HepG2 (cell line): Measurements from ENCODE around the gene TMEFF1. TPM values are rescaled to one million over a fixed set of nuclear protein-coding genes. Genes with fewer than 3 reads are reported as not detected.

Source experiments
- ASH2L ChIP-seq: fragments of 300-600, 200-600 bp; sonication (generic); IDR thresholded peaks from 2 replicates; pipeline ENCODE4 v1.7.0; 2017; ENCODE audit warnings: low read depth, mild to moderate bottlenecking, moderate library complexity, mixed read lengths, low read length; ENCODE audit not compliant: insufficient read length
- BRCA1 ChIP-seq: sonication (generic); formaldehyde crosslinking; IDR thresholded peaks from 2 replicates; pipeline ENCODE4 v1.4.0; 2020; ENCODE audit warnings: missing genetic modification reagents
- HNF1B ChIP-seq: sonication (generic); formaldehyde crosslinking; IDR thresholded peaks from 2 replicates; pipeline ENCODE4 v1.5.1; 2020; ENCODE audit warnings: mild to moderate bottlenecking, moderate library complexity, missing genetic modification reagents
- HOMEZ ChIP-seq: IDR thresholded peaks from 2 replicates; pipeline ENCODE4 v1.6.1; 2016; ENCODE audit warnings: low read depth
- KAT2B ChIP-seq: fragments of 150-350 bp; IDR thresholded peaks from 2 replicates; pipeline ENCODE4 v1.6.1; 2014; ENCODE audit warnings: low read depth, low read length, borderline replicate concordance
- MAZ ChIP-seq, 2 experiments: sonication (generic) in 1 of 2; formaldehyde crosslinking in 1 of 2; IDR thresholded peaks; 2 replicates each; pipeline versions ENCODE4 v1.5.0 to v1.6.1; 2012 to 2020; ENCODE audit warnings: low read depth in 2 of 2, mild to moderate bottlenecking in 2 of 2, borderline replicate concordance in 1 of 2, improper control_type of control experiment in 1 of 2, low read length in 1 of 2, missing genetic modification reagents in 1 of 2, moderate library complexity in 1 of 2
- MIXL1 ChIP-seq: IDR thresholded peaks from 2 replicates; pipeline ENCODE4 v1.6.1; 2016
- MLX ChIP-seq: IDR thresholded peaks from 2 replicates; pipeline ENCODE4 v1.6.1; 2016
- NFIC ChIP-seq: IDR thresholded peaks from 2 replicates; pipeline ENCODE4 v1.6.1; 2012; ENCODE audit warnings: mild to moderate bottlenecking, low read length, inconsistent platforms
- NKX3-1 ChIP-seq: sonication (generic); formaldehyde crosslinking; IDR thresholded peaks from 2 replicates; pipeline ENCODE4 v1.5.0; 2020; ENCODE audit warnings: missing genetic modification reagents
- NR3C1 ChIP-seq: sonication (generic); formaldehyde crosslinking; IDR thresholded peaks from 2 replicates; pipeline ENCODE4 v1.4.0; 2020; ENCODE audit warnings: missing genetic modification reagents
- PCBP2 ChIP-seq: fragments of 200-400 bp; formaldehyde crosslinking; optimal IDR thresholded peaks from 2 replicates; pipeline ENCODE3; 2018; ENCODE audit warnings: low read length, low read depth; ENCODE audit not compliant: poor library complexity, severe bottlenecking
- PHF20 ChIP-seq: sonication (generic); formaldehyde crosslinking; IDR thresholded peaks from 2 replicates; pipeline ENCODE4 v1.5.0; 2020; ENCODE audit warnings: mild to moderate bottlenecking, missing genetic modification reagents
- SAP130 ChIP-seq: IDR thresholded peaks from 2 replicates; pipeline ENCODE4 v1.6.1; 2016; ENCODE audit warnings: low read depth
- SMYD3 ChIP-seq: sonication (generic); formaldehyde crosslinking; IDR thresholded peaks from 2 replicates; pipeline ENCODE4 v1.8.1; 2023; ENCODE audit warnings: mild to moderate bottlenecking, missing genetic modification reagents
- ZBTB14 ChIP-seq: sonication (generic); formaldehyde crosslinking; IDR thresholded peaks from 2 replicates; pipeline ENCODE4 v1.4.0; 2020; ENCODE audit warnings: missing genetic modification reagents
- ZNF136 ChIP-seq: sonication (generic); formaldehyde crosslinking; IDR thresholded peaks from 2 replicates; pipeline ENCODE4 v1.8.1; 2022; ENCODE audit warnings: low read depth, mild to moderate bottlenecking, moderate library complexity, missing genetic modification reagents
- ZNF670 ChIP-seq: sonication (generic); formaldehyde crosslinking; IDR thresholded peaks from 2 replicates; pipeline ENCODE4 v1.8.0; 2022; ENCODE audit warnings: mild to moderate bottlenecking, missing genetic modification reagents, borderline replicate concordance
- ZNF687 ChIP-seq: sonication (generic); formaldehyde crosslinking; IDR thresholded peaks from 2 replicates; pipeline ENCODE4 v1.5.1; 2020; ENCODE audit warnings: mild to moderate bottlenecking, missing genetic modification reagents, moderate library complexity
- polyA plus RNA-seq, 8 experiments: library from polyadenylated mRNA; depleted of rRNA in 3 of 8; stranded (reverse) in 7 of 8; unstranded in 1 of 8; fragments of >200 nt; fragmentation: Illumina TruSeq in 4 of 8; extraction: Trizol in 4 of 8; gene quantifications; 2 replicates each; pipeline versions ENCODE4 v1.2.1 to v1.2.3, GENCODE V29; 2011 to 2016; ENCODE audit warnings: low read depth in 4 of 8, missing spikeins in 1 of 8, mixed read lengths in 1 of 8; ENCODE audit not compliant: insufficient read depth in 1 of 8
- total RNA-seq, 5 experiments: library from RNA; depleted of rRNA; stranded (reverse); fragments of >200 nt; fragmentation: Illumina TruSeq; extraction: Trizol; gene quantifications; 2 replicates each; pipeline ENCODE4 v1.2.3, GENCODE V29; 2016; ENCODE audit warnings: low read depth in 1 of 5

The TMEFF1 gene
- total and polyA plus RNA-seq, 2 of the 13 experiments (the other 11 are each of a cell fraction or from before 2014, with no cell fraction given), result 0.87 to 1.9 TPM

DNA sequence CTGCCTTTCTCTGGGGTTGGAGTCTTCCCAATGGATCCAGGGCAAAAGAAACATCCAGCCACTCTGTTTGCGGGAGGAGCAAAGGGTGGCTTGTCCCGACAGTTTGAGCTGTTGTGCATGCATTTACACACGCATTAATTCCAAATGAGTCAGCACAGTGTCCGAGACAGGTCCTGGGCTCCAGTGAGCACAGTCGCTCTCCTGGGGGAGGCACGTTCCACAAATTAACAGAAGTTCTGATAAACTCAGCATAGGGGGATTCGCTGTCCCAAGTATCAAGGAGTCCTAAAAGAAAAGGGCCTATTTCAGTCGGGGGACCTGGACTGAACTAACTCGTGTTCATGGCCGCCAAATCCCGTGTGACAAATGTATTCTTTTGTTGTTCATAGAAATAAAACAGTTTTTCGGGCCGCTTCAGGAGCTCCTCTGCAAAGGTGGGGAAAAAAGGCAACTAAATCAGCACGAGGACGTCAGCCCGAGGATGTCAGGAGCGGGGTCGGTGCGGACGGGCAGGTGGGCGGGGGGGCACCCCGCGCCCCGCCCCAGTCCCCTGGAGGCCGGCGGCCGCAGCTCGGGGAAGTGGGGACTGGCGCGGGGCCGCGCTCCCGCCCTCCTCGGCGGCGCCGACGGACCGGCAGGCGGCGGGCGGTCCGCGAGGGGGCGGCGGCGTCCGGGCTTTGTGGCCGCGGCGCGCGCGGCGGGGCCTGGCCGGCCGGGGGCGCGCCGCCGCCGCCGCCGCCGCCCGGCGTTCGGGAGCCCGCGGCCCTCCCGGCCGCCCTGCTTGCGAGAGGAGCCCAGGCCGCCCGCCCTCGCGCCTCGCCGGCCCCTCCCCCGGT, 46.2 kb upstream of the TMEFF1 start, which contains the start of gene MSANTD3 (continued):
- TF ChIP-seq ZNF687 (CRISPR knock-in tag) (peak; percentile 64), SAP130 (peak; percentile 81), BRCA1 (CRISPR knock-in tag) (0 out of 2 replicates have a peak, but pooled peaks have one; percentile 35), NKX3-1 (CRISPR knock-in tag) (no peak), ASH2L (peak; percentile 67), PHF20 (CRISPR knock-in tag) (no peak), HNF1B (CRISPR knock-in tag) (0 out of 2 replicates have a peak, but pooled peaks have one; percentile 47), ZNF136 (CRISPR knock-in tag) (no peak), KAT2B (no peak), MLX (CRISPR knock-in tag) (no peak), NFIC (no peak), MIXL1 (CRISPR knock-in tag) (peak; percentile 34; the same call in 1 of the 2 replicates), NR3C1 (CRISPR knock-in tag) (no peak), PCBP2 (no peak), MAZ (IDR thresholded peaks at IDR 0.05; ENCODE audit: borderline replicate concordance, low read depth, low read length) (0 out of 2 replicates have a peak, but pooled peaks have one; percentile 39), MAZ (CRISPR knock-in tag; IDR thresholded peaks at IDR 0.05; ENCODE audit: low read depth) (no peak; the same call in 1 of the 2 replicates), ZBTB14 (CRISPR knock-in tag) (peak; percentile 67; the same call in 1 of the 2 replicates), HOMEZ (CRISPR knock-in tag) (no peak), ZNF670 (CRISPR knock-in tag) (0 out of 2 replicates have a peak, but pooled peaks have one; percentile 26), SMYD3 (no peak)
